Stimulated activated CD8-positive, alpha-beta memory T cell treated with anti-CD3 and anti-CD28 coated beads, Interleukin-15, amount 100 ng/mL, for 24 hours (primary cell): Measurements from ENCODE around the gene FIZ1.
"Not testable (repeated sequence)": the region's sequence is repeated elsewhere in the genome, so short reads cannot be mapped to it uniquely, and the experiment has no call there.

ENCODE experiments used
- DNase-seq: peaks from one replicate; pipeline ENCODE4 v3.0.0-alpha.2; 2020; ENCODE audit warnings: low read depth

FIZ1 gene

GRCh38 chr19:55569477-55569876, 29.8 kb downstream of the FIZ1 start:
- not testable (repeated sequence) for DNase-seq

- DNase-seq, result no peak
These were observed 31.5 kb downstream of the FIZ1 start for GRCh38 chr19:55567708-55568328.

- DNase-seq, result no peak
These were observed 32.5 kb downstream of the FIZ1 start for GRCh38 chr19:55566823-55567222.

GRCh38 chr19:55563261-55563690, 36.0 kb downstream of the FIZ1 start:
- DNase-seq, result no peak

GRCh38 chr19:55559684-55560083, 39.6 kb downstream of the FIZ1 start:
- DNase-seq, result no peak

- no peak for DNase-seq
These were observed 44.6 kb downstream of the FIZ1 start for GRCh38 chr19:55554741-55555152.

GRCh38 chr19:55554302-55554701, 45.0 kb downstream of the FIZ1 start:
- DNase-seq, result no peak

GRCh38 chr19:55553217-55554182, 45.8 kb downstream of the FIZ1 start:
- DNase-seq, result no peak

- DNase-seq, result no peak
These were observed 46.7 kb downstream of the FIZ1 start for GRCh38 chr19:55552620-55553019.

- DNase-seq, result no peak
These were observed 47.1 kb downstream of the FIZ1 start for GRCh38 chr19:55552206-55552605.

GRCh38 chr19:55550321-55550650, 49.0 kb downstream of the FIZ1 start:
- DNase-seq, result no peak

- no peak for DNase-seq
These were observed 49.6 kb downstream of the FIZ1 start for GRCh38 chr19:55549500-55550320.

- DNase-seq, result no peak
These were observed 52.3 kb downstream of the FIZ1 start for GRCh38 chr19:55546822-55547614.

GRCh38 chr19:55546011-55546410, 53.3 kb downstream of the FIZ1 start:
- no peak for DNase-seq

GRCh38 chr19:55545443-55545842, 53.9 kb downstream of the FIZ1 start, which contains the start of gene SBK3:
SBK3 (minus strand) TSS chr19:55545543; CDS start chr19:55545543, 0 bp downstream.
- no peak for DNase-seq

GRCh38 chr19:55544776-55545439, 54.4 kb downstream of the FIZ1 start:
- no peak for DNase-seq

GRCh38 chr19:55544014-55544413, 55.3 kb downstream of the FIZ1 start:
- DNase-seq, result no peak

- no peak for DNase-seq
These were observed 55.8 kb downstream of the FIZ1 start for GRCh38 chr19:55543567-55543966.

GRCh38 chr19:55542292-55542855, 56.9 kb downstream of the FIZ1 start:
- DNase-seq, result no peak
